ENCODE data around the gene SOX18.

Gene SOX18

GRCh38 chr20:64080013-64080812 is 30.8 kb upstream of the SOX18 start, which contains the start of gene OPRL1:
Gene OPRL1, plus strand, starts transcription at chr20:64080082. Its CDS starts 12,639 bp downstream, at chr20:64092721.
- DNase-seq (ENCODE audit: low spot score), result no peak

GRCh38 chr20:64079273-64080012 is 30.0 kb upstream of the SOX18 start, which contains the start of gene RGS19:
Gene RGS19, minus strand, starts transcription at chr20:64079518. Its CDS starts 2,632 bp downstream, at chr20:64076886.
- peak; percentile 82 for DNase-seq (ENCODE audit: low spot score)

- no peak for DNase-seq (ENCODE audit: low spot score)
These were observed 29.5 kb upstream of the SOX18 start for GRCh38 chr20:64078934-64079272.

- peak; percentile 77 for DNase-seq (ENCODE audit: low spot score)
These were observed 28.6 kb upstream of the SOX18 start for GRCh38 chr20:64077876-64078551.

- no peak for DNase-seq (ENCODE audit: low spot score)
These were observed 28.1 kb upstream of the SOX18 start for GRCh38 chr20:64077541-64077875.

GRCh38 chr20:64077094-64077493 is 27.7 kb upstream of the SOX18 start:
- DNase-seq (ENCODE audit: low spot score), result peak; percentile 68

- DNase-seq (ENCODE audit: low spot score), result no peak
These were observed 26.9 kb upstream of the SOX18 start for GRCh38 chr20:64076061-64076997.

- no peak for DNase-seq (ENCODE audit: low spot score)
These were observed 26.1 kb upstream of the SOX18 start for GRCh38 chr20:64075556-64075955.

GRCh38 chr20:64074963-64075362 is 25.5 kb upstream of the SOX18 start:
- DNase-seq (ENCODE audit: low spot score), result no peak

GRCh38 chr20:64074184-64074789 is 24.8 kb upstream of the SOX18 start:
- no peak for DNase-seq (ENCODE audit: low spot score)

GRCh38 chr20:64073476-64074183 is 24.2 kb upstream of the SOX18 start:
- no peak for DNase-seq (ENCODE audit: low spot score)

GRCh38 chr20:64072498-64073063 is 23.1 kb upstream of the SOX18 start:
- no peak for DNase-seq (ENCODE audit: low spot score)

GRCh38 chr20:64071341-64072332 is 22.2 kb upstream of the SOX18 start:
- no peak for DNase-seq (ENCODE audit: low spot score)

GRCh38 chr20:64070244-64070993 is 21.0 kb upstream of the SOX18 start:
- no peak for DNase-seq (ENCODE audit: low spot score)

GRCh38 chr20:64069614-64070243 is 20.3 kb upstream of the SOX18 start:
- peak; percentile 58 for DNase-seq (ENCODE audit: low spot score)

GRCh38 chr20:64069209-64069613 is 19.8 kb upstream of the SOX18 start:
- no peak for DNase-seq (ENCODE audit: low spot score)

- no peak for DNase-seq (ENCODE audit: low spot score)
These were observed 19.2 kb upstream of the SOX18 start for GRCh38 chr20:64068386-64069208.
